Upper lobe of left lung (tissue), 6 donors: ENCODE results near the gene TTC21B. TPM values are rescaled to one million over a fixed set of nuclear protein-coding genes. Genes with fewer than 3 reads are reported as not detected.

Experiments used
- ATAC-seq, 2 donors: fragments of 200-7000 bp; cut with Tn5 transposase; one replicate each; pipeline ENCODE4 v1.9.1; 2022; ENCODE audit warnings: mild to moderate bottlenecking in 2 of 2, moderate library complexity in 2 of 2; ENCODE audit not compliant: low FRiP score in 2 of 2
- DNase-seq, 2 donors: peaks; one replicate each; pipeline ENCODE4 v3.0.0-alpha.2; 2019 to 2020
- H3K27ac ChIP-seq, 4 donors: fragments of 200-600 bp; sonication (generic); one replicate each; pipeline ENCODE4 v1.5.1; 2016 to 2019
- H3K27me3 ChIP-seq, 4 donors: fragments of 200-600 bp; sonication (generic); one replicate each; pipeline ENCODE4 v1.5.1; 2017 to 2019
- H3K36me3 ChIP-seq, 4 donors: fragments of 200-600 bp; sonication (generic); one replicate each; pipeline ENCODE4 v1.5.1; 2016 to 2019
- H3K4me1 ChIP-seq, 4 donors: fragments of 200-600 bp; sonication (generic); one replicate each; pipeline ENCODE4 v1.5.1; 2018 to 2019
- H3K4me3 ChIP-seq, 4 donors: fragments of 200-600 bp; sonication (generic); one replicate each; pipeline ENCODE4 v1.5.1; 2017 to 2019; ENCODE audit warnings: mild to moderate bottlenecking in 2 of 4, moderate library complexity in 1 of 4
- H3K9me3 ChIP-seq, 4 donors: fragments of 200-600 bp; sonication (generic); one replicate each; pipeline ENCODE4 v1.5.1; 2018 to 2019
- CTCF ChIP-seq, 6 experiments: fragments of 450-650 bp in 4 of 6; fragments of 200-600 bp in 2 of 6; sonication (generic) in 2 of 6; IDR thresholded peaks; one replicate each; pipeline ENCODE4 v1.5.1; 2016 to 2019; ENCODE audit warnings: antibody characterized with exemption in 6 of 6
- EP300 ChIP-seq, 4 donors: sonication (generic); formaldehyde crosslinking; IDR thresholded peaks; one replicate each; pipeline ENCODE4 v1.5.1; 2017; ENCODE audit warnings: antibody characterized with exemption in 4 of 4, control low read depth in 2 of 4
- POLR2A ChIP-seq, 4 donors: fragments of 450-650 bp; IDR thresholded peaks; one replicate each; pipeline ENCODE4 v1.5.1; 2016 to 2017; ENCODE audit warnings: antibody characterized with exemption in 4 of 4, mild to moderate bottlenecking in 2 of 4
- POLR2AphosphoS5 ChIP-seq, 2 donors: sonication (generic); formaldehyde crosslinking; IDR thresholded peaks; one replicate each; pipeline ENCODE4 v1.5.1; 2017; ENCODE audit warnings: antibody characterized with exemption in 2 of 2
- WGBS, 2 donors: methylation state at CpG; one replicate each; pipeline ENCODE4 v1.1.5; 2017 to 2018; 5-methylcytosine and 5-hydroxymethylcytosine counted together
- total RNA-seq, 6 donors: library from RNA; depleted of rRNA in 4 of 6; stranded (reverse); fragments of >200 nt in 4 of 6; gene quantifications; one replicate each; pipeline versions ENCODE4 v1.1.0 to v1.2.1, GENCODE V29; 2016 to 2021
- donor health status: DM: no; HTN: no; CAD: no; lungs with moderate emphysema.
- donor health status: DM: no; HTN: yes; CAD: no; lungs with severe emphysema.

The TTC21B gene
- total RNA-seq, 6 donors from 2014 or later: 14.6 to 150 (median 36.5) TPM

- Histone ChIP-seq H3K27ac (no peak overlapping the region), H3K36me3 (no peaks in the 10 kb centered on the region), H3K27me3 (no peaks in the 10 kb centered on the region), H3K4me3 (no peak overlapping the region), H3K4me1 (no peaks in the 10 kb centered on the region), H3K9me3 (no peaks in the 10 kb centered on the region)
- DNase-seq (no peak), ATAC-seq (no peak)
- TF ChIP-seq EP300 (IDR thresholded peaks at IDR 0.05) (no peak), POLR2A (IDR thresholded peaks at IDR 0.05) (no peak), CTCF (IDR thresholded peaks at IDR 0.05) (no peak), POLR2AphosphoS5 (IDR thresholded peaks at IDR 0.05) (no peak)
- 87 to 89% methylated on average over 1 of the region's 1 CpG for WGBS, 2 donors
Measured at GRCh38 chr2:165843351-165843750, 110.2 kb downstream of the TTC21B start.

GRCh38 chr2:165840333-165840958, 113.1 kb downstream of the TTC21B start:
- H3K4me3 ChIP-seq: no peak overlapping the region
- H3K27ac ChIP-seq: no peak overlapping the region
- H3K4me1 ChIP-seq: no peaks in the 10 kb centered on the region
- DNase-seq: no peak
- H3K36me3 ChIP-seq: no peaks in the 10 kb centered on the region
- H3K27me3 ChIP-seq: no peaks in the 10 kb centered on the region
- no peak for TF ChIP-seq POLR2A (IDR thresholded peaks at IDR 0.05)
- no peak for TF ChIP-seq CTCF (IDR thresholded peaks at IDR 0.05)
- no peak for TF ChIP-seq POLR2AphosphoS5 (IDR thresholded peaks at IDR 0.05)
- TF ChIP-seq EP300 (IDR thresholded peaks at IDR 0.05): no peak
- no peaks in the 10 kb centered on the region for H3K9me3 ChIP-seq
- no peak for ATAC-seq

- 95 to 96% methylated on average over 2 of the region's 2 CpGs for WGBS, 2 donors
- no peak overlapping the region for H3K4me3 ChIP-seq
- H3K36me3 ChIP-seq: no peaks in the 10 kb centered on the region
- no peaks in the 10 kb centered on the region for H3K27me3 ChIP-seq
- no peak for DNase-seq
- no peaks in the 10 kb centered on the region for H3K9me3 ChIP-seq
- TF ChIP-seq CTCF (IDR thresholded peaks at IDR 0.05) (no peak), EP300 (IDR thresholded peaks at IDR 0.05) (no peak), POLR2AphosphoS5 (IDR thresholded peaks at IDR 0.05) (no peak), POLR2A (IDR thresholded peaks at IDR 0.05) (no peak)
- H3K27ac ChIP-seq: no peak overlapping the region
- no peak for ATAC-seq
- H3K4me1 ChIP-seq: no peaks in the 10 kb centered on the region
Measured at GRCh38 chr2:165839610-165840009, 114.0 kb downstream of the TTC21B start.

GRCh38 chr2:165837122-165837521, 116.5 kb downstream of the TTC21B start:
- no peak overlapping the region for H3K4me3 ChIP-seq
- H3K27ac ChIP-seq: no peak overlapping the region
- ATAC-seq (no peak), DNase-seq (no peak)
- WGBS, 2 donors: 78 to 95% methylated on average over 3 of the region's 3 CpGs
- H3K9me3 ChIP-seq: no peaks in the 10 kb centered on the region
- H3K4me1 ChIP-seq: no peaks in the 10 kb centered on the region
- H3K36me3 ChIP-seq: no peaks in the 10 kb centered on the region
- no peaks in the 10 kb centered on the region for H3K27me3 ChIP-seq
- no peak for TF ChIP-seq POLR2AphosphoS5 (IDR thresholded peaks at IDR 0.05)
- TF ChIP-seq POLR2A (IDR thresholded peaks at IDR 0.05): no peak
- no peak for TF ChIP-seq CTCF (IDR thresholded peaks at IDR 0.05)
- no peak for TF ChIP-seq EP300 (IDR thresholded peaks at IDR 0.05)

- Histone ChIP-seq H3K27ac (no peak overlapping the region), H3K9me3 (no peaks in the 10 kb centered on the region), H3K36me3 (no peaks in the 10 kb centered on the region), H3K27me3 (no peaks in the 10 kb centered on the region), H3K4me1 (no peaks in the 10 kb centered on the region), H3K4me3 (no peak overlapping the region)
- DNase-seq (no peak), ATAC-seq (no peak)
- no peak for TF ChIP-seq POLR2A (IDR thresholded peaks at IDR 0.05)
- no peak for TF ChIP-seq POLR2AphosphoS5 (IDR thresholded peaks at IDR 0.05)
- TF ChIP-seq EP300 (IDR thresholded peaks at IDR 0.05): no peak
- no peak for TF ChIP-seq CTCF (IDR thresholded peaks at IDR 0.05)
- 87 to 93% methylated on average over 2 of the region's 2 CpGs for WGBS, 2 donors
Measured at GRCh38 chr2:165835363-165835762, 118.2 kb downstream of the TTC21B start.
